Prostate gland (tissue), 2 donors: ENCODE data around the gene RAB29. TPM values are rescaled to one million over a fixed set of nuclear protein-coding genes. Genes with fewer than 3 reads are reported as not detected.

Experiments used
- DNase-seq: peaks from one replicate; pipeline ENCODE4 v3.0.0-alpha.2; 2019; ENCODE audit warnings: low spot score
- H3K27ac ChIP-seq, 2 donors: fragments of 200-600 bp; sonication (generic); 2 replicates each; pipeline ENCODE4 v1.5.1; 2017 to 2019
- H3K27me3 ChIP-seq: fragments of 200-600 bp; sonication (generic); replicated peaks from 2 replicates; pipeline ENCODE4 v1.5.1; 2019; ENCODE audit not compliant: insufficient read depth
- H3K36me3 ChIP-seq, 2 donors: fragments of 200-600 bp; sonication (generic); 1 replicate in 1 of 2; 2 replicates in 1 of 2; pipeline versions ENCODE4 v1.5.1 to v1.8.1; 2017 to 2019
- H3K4me1 ChIP-seq: fragments of 200-600 bp; sonication (generic); replicated peaks from 2 replicates; pipeline ENCODE4 v1.5.1; 2019
- H3K4me3 ChIP-seq, 2 donors: fragments of 200-600 bp; sonication (generic); 2 replicates each; pipeline ENCODE4 v1.5.1; 2017 to 2019
- H3K9me3 ChIP-seq: fragments of 200-600 bp; sonication (generic); 2 replicates; pipeline ENCODE4 v1.5.1; 2017
- POLR2A ChIP-seq: fragments of 450-650 bp; IDR thresholded peaks from one replicate; pipeline ENCODE4 v1.6.1; 2016; ENCODE audit warnings: antibody characterized with exemption, mild to moderate bottlenecking
- POLR2AphosphoS5 ChIP-seq: sonication (generic); formaldehyde crosslinking; IDR thresholded peaks from one replicate; pipeline ENCODE4 v1.6.1; 2017; ENCODE audit warnings: antibody characterized with exemption
- WGBS: methylation state at CpG from one replicate; pipeline ENCODE4 v1.1.5; 2018; 5-methylcytosine and 5-hydroxymethylcytosine counted together
- intact Hi-C: fragments of 100-400 bp; cut with DNase I; formaldehyde crosslinking; loops from one replicate; pipeline ENCODE4 v1.14.2; 2022
- total RNA-seq, 2 donors: library from RNA; depleted of rRNA; stranded (reverse); fragments of >200 nt; gene quantifications; one replicate each; pipeline ENCODE4 v1.1.0, GENCODE V29; 2016
- TF ChIP-seq, protein P1 (sequence below), 4 experiments: fragments of 200-600 bp in 2 of 4; fragments of 450-650 bp in 2 of 4; sonication (generic) in 2 of 4; IDR thresholded peaks; 1 replicate in 3 of 4; 2 replicates in 1 of 4; pipeline ENCODE4 v1.5.1; 2016 to 2019; ENCODE audit warnings: antibody characterized with exemption in 4 of 4, mild to moderate bottlenecking in 2 of 4, moderate library complexity in 2 of 4

The RAB29 gene
- total RNA-seq, 2 donors from 2014 or later: 18.6 to 36.7 TPM

DNA sequence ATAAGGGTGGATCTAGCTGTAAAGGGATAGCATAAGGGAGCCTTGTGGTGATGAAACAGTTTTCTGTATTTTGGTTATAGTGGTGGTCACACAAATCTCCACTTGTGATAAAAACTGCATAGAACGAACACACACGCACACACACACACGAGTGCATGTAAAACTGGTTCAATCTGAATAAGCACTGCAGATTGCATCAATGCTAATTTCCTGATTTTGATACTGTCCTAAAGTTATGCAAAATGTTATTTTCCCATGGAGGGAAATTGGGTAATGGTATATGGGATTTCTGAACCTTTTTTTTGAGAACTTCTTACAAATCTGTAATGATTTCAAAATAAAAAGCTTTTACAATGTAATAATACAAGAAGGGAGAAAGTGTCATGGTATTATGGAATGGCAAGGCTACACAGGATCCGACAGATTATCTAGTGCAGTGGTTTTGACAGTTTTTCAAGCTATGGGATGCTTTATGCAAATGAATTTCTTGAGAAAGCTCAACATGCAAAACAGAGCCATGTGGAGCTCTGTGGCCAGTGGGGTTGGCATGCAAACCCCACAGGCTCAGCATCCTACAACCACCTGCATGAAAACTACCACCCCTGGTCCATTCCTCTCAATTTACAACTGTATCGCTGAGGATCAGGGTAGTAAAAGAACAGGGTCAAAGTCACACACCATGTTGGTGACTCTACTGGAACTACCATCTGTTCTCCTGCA, 18.9 kb upstream of the RAB29 start:
- H3K27me3 ChIP-seq: no peaks in the 10 kb centered on the region
- DNase-seq: no peak
- H3K4me1 ChIP-seq: no peaks in the 10 kb centered on the region
- intact Hi-C loops: loop anchor here (5.0 to 10.0 kb wide), 2 partner anchors 118 to 311 kb away; no protein-coding TSS in a partner anchor
- H3K4me3 ChIP-seq: no peak overlapping the region
- peaks cover 5 to 9% of the 10 kb centered on the region in 2 donors for H3K36me3 ChIP-seq
- WGBS: 73% methylated on average over 5 of the region's 5 CpGs
- TF ChIP-seq, protein P1, sequence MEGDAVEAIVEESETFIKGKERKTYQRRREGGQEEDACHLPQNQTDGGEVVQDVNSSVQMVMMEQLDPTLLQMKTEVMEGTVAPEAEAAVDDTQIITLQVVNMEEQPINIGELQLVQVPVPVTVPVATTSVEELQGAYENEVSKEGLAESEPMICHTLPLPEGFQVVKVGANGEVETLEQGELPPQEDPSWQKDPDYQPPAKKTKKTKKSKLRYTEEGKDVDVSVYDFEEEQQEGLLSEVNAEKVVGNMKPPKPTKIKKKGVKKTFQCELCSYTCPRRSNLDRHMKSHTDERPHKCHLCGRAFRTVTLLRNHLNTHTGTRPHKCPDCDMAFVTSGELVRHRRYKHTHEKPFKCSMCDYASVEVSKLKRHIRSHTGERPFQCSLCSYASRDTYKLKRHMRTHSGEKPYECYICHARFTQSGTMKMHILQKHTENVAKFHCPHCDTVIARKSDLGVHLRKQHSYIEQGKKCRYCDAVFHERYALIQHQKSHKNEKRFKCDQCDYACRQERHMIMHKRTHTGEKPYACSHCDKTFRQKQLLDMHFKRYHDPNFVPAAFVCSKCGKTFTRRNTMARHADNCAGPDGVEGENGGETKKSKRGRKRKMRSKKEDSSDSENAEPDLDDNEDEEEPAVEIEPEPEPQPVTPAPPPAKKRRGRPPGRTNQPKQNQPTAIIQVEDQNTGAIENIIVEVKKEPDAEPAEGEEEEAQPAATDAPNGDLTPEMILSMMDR (IDR thresholded peaks at IDR 0.05): no peak
- TF ChIP-seq POLR2A (no peak), POLR2AphosphoS5 (no peak)
- no peaks in the 10 kb centered on the region for H3K9me3 ChIP-seq
- no peak overlapping the region for H3K27ac ChIP-seq

DNA sequence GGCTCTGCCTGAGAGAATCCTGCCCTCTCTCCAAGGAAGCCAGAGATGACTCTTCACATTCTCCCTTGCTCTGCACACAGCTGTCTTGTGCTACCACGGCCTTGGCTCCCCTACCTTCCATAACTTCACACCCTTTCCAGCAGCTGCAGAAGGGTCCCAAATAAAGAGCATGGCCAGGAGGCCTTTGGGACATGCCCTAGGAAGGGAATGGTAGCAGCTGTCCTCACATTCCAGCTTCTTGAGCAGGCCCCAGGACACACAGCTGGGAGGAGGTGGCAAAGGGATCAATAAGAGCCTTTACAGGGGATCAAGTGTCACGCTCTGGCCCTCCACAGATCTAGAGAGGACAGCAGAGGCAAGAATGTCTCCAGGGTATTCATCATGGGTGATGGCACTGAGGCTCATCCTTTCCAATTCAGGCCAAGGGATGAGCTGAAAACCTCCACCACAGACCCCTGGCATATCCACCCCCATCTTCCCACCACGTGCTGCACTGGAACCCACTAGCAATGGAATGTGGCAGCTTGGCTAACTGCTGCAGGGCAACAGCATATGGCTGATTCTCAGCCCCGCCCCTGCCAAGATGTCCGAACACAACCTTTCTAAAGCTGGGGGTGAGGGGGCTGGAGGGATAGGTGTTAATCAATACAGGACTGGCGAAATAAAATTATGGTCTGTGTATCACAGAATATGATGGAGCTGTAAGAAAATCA, 17.8 kb upstream of the RAB29 start:
- WGBS: 65% methylated on average over 6 of the region's 6 CpGs
- intact Hi-C loops: loop anchor here (2.0 to 10.0 kb wide), 3 partner anchors 119 to 312 kb away; no protein-coding TSS in a partner anchor

DNA sequence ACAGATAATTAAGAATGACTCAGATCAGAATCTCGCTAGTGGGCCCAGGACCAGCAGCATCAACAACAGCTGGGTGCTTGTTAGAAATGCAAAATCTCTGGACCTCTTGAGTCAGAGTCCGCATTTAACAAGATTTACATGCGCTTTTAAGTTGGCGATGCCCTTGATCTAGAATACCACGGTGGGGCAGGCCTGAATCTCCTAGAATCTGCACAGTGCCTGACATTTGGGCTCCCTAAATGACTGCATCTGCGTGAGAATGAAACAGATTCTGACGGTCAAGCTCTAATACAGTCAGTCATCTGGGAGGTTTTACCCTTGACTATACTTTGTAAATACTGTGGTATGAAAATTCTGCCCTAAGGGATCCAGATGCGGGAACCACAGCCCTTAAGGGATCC, 17.2 kb upstream of the RAB29 start:
- no peaks in the 10 kb centered on the region for H3K27me3 ChIP-seq
- peaks cover 0 to 9% of the 10 kb centered on the region in 2 donors for H3K36me3 ChIP-seq
- H3K9me3 ChIP-seq: no peaks in the 10 kb centered on the region
- intact Hi-C loops: loop anchor here (2.0 to 10.0 kb wide), 3 partner anchors 120 to 312 kb away; no protein-coding TSS in a partner anchor
- 80% methylated on average over 8 of the region's 8 CpGs for WGBS
- no peaks in the 10 kb centered on the region for H3K4me1 ChIP-seq
- no peak overlapping the region for H3K4me3 ChIP-seq
- TF ChIP-seq, protein P1 (IDR thresholded peaks at IDR 0.05): no peak
- TF ChIP-seq POLR2AphosphoS5 (no peak), POLR2A (no peak)
- no peak overlapping the region for H3K27ac ChIP-seq
- no peak for DNase-seq

More for the DNA sequence above, 17.8 kb upstream of the RAB29 start:
- TF ChIP-seq POLR2AphosphoS5 (no peak), POLR2A (no peak)
- TF ChIP-seq, protein P1 (IDR thresholded peaks at IDR 0.05): no peak
- H3K27me3 ChIP-seq: no peaks in the 10 kb centered on the region
- peaks cover 0 to 9% of the 10 kb centered on the region in 2 donors for H3K36me3 ChIP-seq
- DNase-seq: no peak
- H3K27ac ChIP-seq: no peak overlapping the region
- H3K4me3 ChIP-seq: no peak overlapping the region
- H3K9me3 ChIP-seq: no peaks in the 10 kb centered on the region
- no peaks in the 10 kb centered on the region for H3K4me1 ChIP-seq

DNA sequence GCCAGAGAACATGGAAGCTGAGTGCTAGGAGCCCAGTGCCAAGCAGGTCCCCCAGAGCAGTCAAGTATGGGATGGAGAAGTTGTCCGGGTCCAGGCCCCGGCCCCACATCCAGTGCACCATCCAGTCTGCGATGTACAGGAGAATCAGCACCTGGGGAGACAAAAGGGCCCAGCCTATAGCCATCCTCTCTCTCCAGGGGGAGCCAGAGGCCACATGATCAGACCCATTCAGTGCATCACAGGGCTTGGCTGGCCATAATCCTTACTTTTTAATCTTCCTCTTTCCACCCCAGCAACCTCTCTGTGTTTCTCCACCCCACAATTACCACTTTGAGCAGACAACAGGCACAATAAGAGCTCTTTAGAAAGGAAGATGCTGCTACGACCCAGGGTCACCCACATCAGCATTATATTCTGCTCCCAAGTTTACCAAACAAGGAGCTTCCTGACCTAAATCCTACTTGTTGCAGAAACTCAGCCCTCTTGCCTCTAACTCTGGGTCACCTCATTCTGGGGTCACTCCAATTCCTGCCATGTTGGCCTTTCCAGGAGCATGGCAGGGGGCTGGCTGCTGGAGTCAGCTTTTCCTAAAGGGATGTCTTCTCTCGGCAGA, 16.4 kb upstream of the RAB29 start:
- peaks cover 0 to 9% of the 10 kb centered on the region in 2 donors for H3K36me3 ChIP-seq
- intact Hi-C loops: loop anchor here (2.0 to 10.0 kb wide), 3 partner anchors 121 to 313 kb away; no protein-coding TSS in a partner anchor
- H3K27me3 ChIP-seq: no peaks in the 10 kb centered on the region
- peak; percentile 61 for DNase-seq
- no peak overlapping the region for H3K4me3 ChIP-seq
- 58% methylated on average over 5 of the region's 5 CpGs for WGBS
- H3K4me1 ChIP-seq: no peaks in the 10 kb centered on the region
- H3K9me3 ChIP-seq: no peaks in the 10 kb centered on the region
- TF ChIP-seq POLR2AphosphoS5: no peak
- TF ChIP-seq, protein P1 (IDR thresholded peaks at IDR 0.05): peak; percentile 31 to 81 (median 66)
- TF ChIP-seq POLR2A: no peak
- no peak overlapping the region for H3K27ac ChIP-seq
